ENCODE measurements around the gene SPACA7. TPM values are rescaled to one million over a fixed set of nuclear protein-coding genes. Genes with fewer than 3 reads are reported as not detected.

SPACA7 gene
- total RNA-seq, 2 donors from 2014 or later: not detected

- Histone ChIP-seq H3K27ac (no peak overlapping the region), H3K27me3 (replicated peaks; ENCODE audit: insufficient read depth) (no peaks in the 10 kb centered on the region), H3K4me1 (ENCODE audit: control insufficient read depth in 1 of 2, low read depth in 2 of 2) (no peaks in the 10 kb centered on the region), H3K9me3 (peaks cover 4% of the 10 kb centered on the region), H3K4me3 (no peak overlapping the region), H3K36me3 (no peaks in the 10 kb centered on the region)
- no peak for TF ChIP-seq CTCF (IDR thresholded peaks at IDR 0.05)
- ATAC-seq (ENCODE audit: insufficient number of reproducible peaks, low FRiP score, low read depth) (no peak), DNase-seq (ENCODE audit: low spot score) (no peak)
Observed at GRCh38 chr13:112441226-112441625, 65.1 kb downstream of the SPACA7 start.

DNA sequence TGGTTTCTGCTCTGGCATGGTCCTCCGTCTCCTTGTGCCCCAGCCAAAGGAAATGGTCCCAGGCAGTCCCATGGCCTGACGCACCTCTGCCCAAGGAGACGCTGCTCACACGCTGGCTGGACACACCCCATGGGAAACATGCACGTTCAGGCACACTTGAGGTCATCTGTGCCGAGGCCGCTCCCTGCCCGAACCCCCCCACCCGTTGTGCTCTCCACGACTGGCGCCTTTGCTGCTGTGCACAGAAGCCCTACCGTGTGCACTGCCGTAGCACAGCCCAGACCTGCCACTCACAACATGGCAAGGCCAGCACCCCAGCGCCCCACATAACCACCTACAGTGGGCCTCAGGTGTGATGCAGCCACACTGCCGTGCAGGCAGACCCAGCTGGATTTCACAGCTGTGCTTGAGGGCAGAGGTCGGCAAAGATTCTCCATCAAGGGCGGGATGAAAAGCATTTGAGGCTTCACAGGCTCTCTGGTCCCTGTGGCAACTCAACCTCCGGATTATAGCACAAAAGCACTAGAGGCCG, 65.7 kb downstream of the SPACA7 start:
- no peak for ATAC-seq (ENCODE audit: insufficient number of reproducible peaks, low FRiP score, low read depth)
- Histone ChIP-seq H3K4me3 (no peak overlapping the region), H3K27me3 (replicated peaks; ENCODE audit: insufficient read depth) (no peaks in the 10 kb centered on the region), H3K4me1 (ENCODE audit: control insufficient read depth in 1 of 2, low read depth in 2 of 2) (no peaks in the 10 kb centered on the region), H3K36me3 (no peaks in the 10 kb centered on the region), H3K9me3 (peaks cover 4% of the 10 kb centered on the region), H3K27ac (no peak overlapping the region)
- no peak for TF ChIP-seq CTCF (IDR thresholded peaks at IDR 0.05)
- DNase-seq (ENCODE audit: low spot score): no peak

DNA sequence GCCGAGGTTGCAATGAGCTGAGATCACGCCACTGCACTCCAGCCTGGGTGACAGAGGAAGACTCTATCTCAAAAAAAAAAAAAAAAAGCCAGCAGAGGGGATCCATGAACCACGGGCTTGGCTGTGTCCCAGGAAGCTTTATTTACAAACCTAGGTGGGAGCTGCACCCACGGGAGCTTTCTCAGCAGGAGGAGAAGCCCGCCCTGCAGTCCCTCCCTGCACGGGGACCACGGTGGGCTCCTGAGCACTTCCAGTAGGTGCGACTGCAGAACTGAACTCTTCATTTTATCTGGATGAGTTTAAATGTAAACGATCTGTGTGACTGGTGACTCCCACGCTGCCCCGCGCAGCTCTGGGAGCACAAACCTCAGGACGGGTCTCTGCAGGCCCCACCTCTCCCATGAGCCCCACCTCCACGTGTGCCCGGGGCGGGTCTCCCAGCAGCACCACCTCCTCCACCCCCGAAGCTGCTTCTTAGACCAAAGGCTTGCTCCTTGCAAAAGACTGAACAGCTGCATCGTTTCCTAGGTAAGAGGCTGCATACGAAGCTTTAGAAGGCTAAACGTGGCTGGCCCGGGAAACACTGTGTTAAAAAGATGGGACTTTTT, 66.4 kb downstream of the SPACA7 start:
- no peaks in the 10 kb centered on the region for H3K36me3 ChIP-seq
- H3K27ac ChIP-seq: no peak overlapping the region
- no peak for ATAC-seq (ENCODE audit: insufficient number of reproducible peaks, low FRiP score, low read depth)
- no peak for DNase-seq (ENCODE audit: low spot score)
- H3K4me1 ChIP-seq (ENCODE audit: control insufficient read depth in 1 of 2, low read depth in 2 of 2): no peaks in the 10 kb centered on the region
- no peak for TF ChIP-seq CTCF (IDR thresholded peaks at IDR 0.05)
- H3K9me3 ChIP-seq: peaks cover 4% of the 10 kb centered on the region
- no peak overlapping the region for H3K4me3 ChIP-seq
- no peaks in the 10 kb centered on the region for H3K27me3 ChIP-seq (replicated peaks; ENCODE audit: insufficient read depth)

DNA sequence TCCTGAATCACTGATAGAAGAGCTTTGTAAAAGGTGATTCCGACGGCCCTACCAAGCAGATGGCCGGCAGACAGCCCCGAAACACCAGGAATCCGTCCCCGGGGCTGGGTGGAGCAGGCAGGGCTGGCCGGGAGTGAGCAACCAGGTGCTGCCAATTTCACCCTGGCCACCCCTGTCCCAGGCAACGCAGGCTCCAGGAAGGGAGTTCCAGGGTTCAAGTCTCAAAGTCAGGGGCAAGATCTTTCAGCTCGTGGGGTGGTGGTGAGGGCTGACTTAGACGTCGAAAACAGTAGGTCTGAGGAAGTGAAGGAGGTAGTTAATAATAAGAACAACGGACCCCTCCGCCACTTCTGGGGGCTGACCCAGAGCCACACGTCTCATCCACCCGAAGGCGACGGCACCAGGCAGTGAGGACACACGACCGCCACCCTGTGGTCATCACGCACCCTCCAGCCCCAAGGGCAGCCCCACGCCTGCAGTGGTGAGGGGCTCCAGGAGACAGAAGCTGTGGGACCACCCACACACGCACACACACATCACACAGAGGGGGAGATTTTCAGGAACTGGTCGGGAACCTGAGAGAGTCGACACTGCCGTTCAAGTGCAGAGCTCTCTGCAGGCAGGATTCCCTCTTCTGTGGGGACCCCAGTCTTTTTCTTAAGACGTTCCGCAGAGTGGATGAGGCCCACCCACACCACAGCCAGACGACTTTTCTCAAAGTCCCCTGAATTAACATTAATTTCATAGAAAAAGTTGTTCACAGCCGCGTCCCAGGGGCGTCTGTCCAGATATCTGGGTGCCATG, 67.2 kb downstream of the SPACA7 start:
- H3K4me1 ChIP-seq (ENCODE audit: control insufficient read depth in 1 of 2, low read depth in 2 of 2): no peaks in the 10 kb centered on the region
- no peak for TF ChIP-seq CTCF (IDR thresholded peaks at IDR 0.05)
- H3K9me3 ChIP-seq: no peaks in the 10 kb centered on the region
- H3K27me3 ChIP-seq (replicated peaks; ENCODE audit: insufficient read depth): no peaks in the 10 kb centered on the region
- ATAC-seq (ENCODE audit: insufficient number of reproducible peaks, low FRiP score, low read depth) (no peak), DNase-seq (ENCODE audit: low spot score) (no peak)
- H3K27ac ChIP-seq: no peak overlapping the region
- no peak overlapping the region for H3K4me3 ChIP-seq
- H3K36me3 ChIP-seq: no peaks in the 10 kb centered on the region

DNA sequence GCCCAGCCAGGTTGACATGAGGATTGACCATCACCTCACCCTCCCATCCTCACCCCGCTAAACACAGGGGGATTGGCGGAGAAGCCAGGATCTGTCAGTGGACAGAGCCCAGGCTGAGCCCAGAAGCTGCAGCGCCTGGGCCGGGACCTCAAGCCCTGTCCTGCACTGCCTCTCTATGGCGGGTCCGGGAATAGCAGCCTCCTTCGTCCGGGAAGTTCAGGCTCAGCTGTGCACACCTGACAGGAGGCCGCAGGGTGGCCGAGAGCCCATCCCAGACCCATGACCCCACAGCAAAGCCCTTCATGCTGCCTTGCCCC, 67.8 kb downstream of the SPACA7 start:
- Histone ChIP-seq H3K4me1 (ENCODE audit: control insufficient read depth in 1 of 2, low read depth in 2 of 2) (no peaks in the 10 kb centered on the region), H3K36me3 (no peaks in the 10 kb centered on the region), H3K27ac (no peak overlapping the region), H3K9me3 (no peaks in the 10 kb centered on the region), H3K27me3 (replicated peaks; ENCODE audit: insufficient read depth) (no peaks in the 10 kb centered on the region), H3K4me3 (no peak overlapping the region)
- DNase-seq (ENCODE audit: low spot score): no peak
- peak; percentile 58 for TF ChIP-seq CTCF (IDR thresholded peaks at IDR 0.05)
- no peak for ATAC-seq (ENCODE audit: insufficient number of reproducible peaks, low FRiP score, low read depth)

Data from thoracic aorta (tissue), 2 donors.